Mucosa of descending colon (tissue), 3 donors: Measurements from ENCODE around the gene KCNJ6. TPM values are rescaled to one million over a fixed set of nuclear protein-coding genes. Genes with fewer than 3 reads are reported as not detected.

ENCODE experiments used
- ATAC-seq: fragments of 200-7000 bp; cut with Tn5 transposase; one replicate; pipeline ENCODE4 v1.9.1; 2020; ENCODE audit warnings: mild to moderate bottlenecking, moderate library complexity
- DNase-seq, 3 donors: peaks; one replicate each; pipeline ENCODE4 v3.0.0-alpha.2; 2020
- H3K36me3 ChIP-seq: fragments of 200-600 bp; one replicate; pipeline ENCODE4 v1.8.0; 2021; ENCODE audit warnings: low read depth, mild to moderate bottlenecking
- H3K4me1 ChIP-seq: fragments of 200-600 bp; one replicate; pipeline ENCODE4 v1.8.0; 2021; ENCODE audit warnings: low read depth, mild to moderate bottlenecking
- H3K4me3 ChIP-seq: fragments of 200-600 bp; one replicate; pipeline ENCODE4 v1.8.0; 2021; ENCODE audit warnings: mild to moderate bottlenecking
- H3K9me3 ChIP-seq: fragments of 200-600 bp; one replicate; pipeline ENCODE4 v1.8.0; 2021; ENCODE audit warnings: mild to moderate bottlenecking
- CTCF ChIP-seq: fragments of 200-600 bp; IDR thresholded peaks from one replicate; pipeline ENCODE4 v1.8.0; 2022; ENCODE audit warnings: antibody characterized with exemption, mild to moderate bottlenecking
- intact Hi-C, 2 donors: fragments of 100-400 bp; cut with DNase I in 1 of 2; cut with micrococcal nuclease in 1 of 2; formaldehyde crosslinking; loops; one replicate each; pipeline versions ENCODE4 v1.11.0 to v1.11.1; 2022; cut with DNase I, micrococcal nuclease
- total RNA-seq, 3 donors: library from RNA; stranded (reverse); fragmentation: NEBNext Ultra II Directional in 2 of 3; extraction: Animal tissue kit (Norgen Biotek cat#: 25700) in 2 of 3; gene quantifications; one replicate each; pipeline versions ENCODE4 v1.2.1 to v1.2.4, GENCODE V29; 2021 to 2023
- donor health status: DM: no; HTN: no; CAD: no; lungs with moderate emphysema.
- donor health status: DM: no; HTN: no; CAD: no.
- donor health status: DM: no; HTN: yes; CAD: no.

KCNJ6 gene
- total RNA-seq, 3 donors from 2014 or later: 0.09 to 0.19 (median 0.14) TPM

GRCh38 chr21:37804001-37804400 is 112.3 kb downstream of the KCNJ6 start:
- intact Hi-C loops: no loop called here
- ATAC-seq: no peak
- DNase-seq: no peak
- H3K4me3 ChIP-seq: no peak overlapping the region
- H3K36me3 ChIP-seq: no peaks in the 10 kb centered on the region
- no peaks in the 10 kb centered on the region for H3K9me3 ChIP-seq
- TF ChIP-seq CTCF: no peak
- H3K4me1 ChIP-seq: no peaks in the 10 kb centered on the region

- ATAC-seq (no peak), DNase-seq (no peak)
- intact Hi-C loops: no loop called here
- H3K9me3 ChIP-seq: no peaks in the 10 kb centered on the region
- no peak overlapping the region for H3K4me3 ChIP-seq
- no peak for TF ChIP-seq CTCF
- no peaks in the 10 kb centered on the region for H3K36me3 ChIP-seq
- H3K4me1 ChIP-seq: no peaks in the 10 kb centered on the region
Observed at GRCh38 chr21:37803101-37803651, 113.1 kb downstream of the KCNJ6 start.

DNA sequence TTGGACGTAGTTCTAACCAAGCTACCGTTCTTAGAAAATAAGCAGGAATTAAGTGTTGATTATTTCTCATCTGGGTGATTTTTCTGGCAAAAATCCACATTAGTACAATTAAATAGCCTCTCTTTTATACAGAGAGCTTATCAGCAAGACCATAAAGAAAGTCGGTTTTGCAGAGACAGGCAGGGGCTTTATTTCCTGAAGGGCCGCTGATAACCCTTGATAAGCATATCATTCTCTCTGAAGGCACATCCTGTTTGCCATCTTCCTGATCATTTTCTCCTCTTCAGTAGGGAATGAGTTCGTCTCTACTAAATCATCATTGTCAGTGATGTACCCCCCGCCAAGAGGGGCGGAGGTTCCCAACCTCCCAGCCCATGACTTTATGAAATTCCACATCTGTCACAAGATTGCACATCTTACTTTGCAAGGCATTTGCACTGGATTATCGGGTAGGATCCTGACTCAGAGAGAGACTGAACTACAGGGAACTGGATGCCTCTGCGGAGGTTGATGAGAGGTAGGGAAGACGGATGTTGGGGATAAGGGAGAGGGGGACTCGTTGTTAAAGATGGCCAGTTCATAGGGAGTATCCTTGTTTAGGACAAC is 115.7 kb downstream of the KCNJ6 start:
- intact Hi-C loops: no loop called here
- Histone ChIP-seq H3K36me3 (no peaks in the 10 kb centered on the region), H3K4me3 (no peak overlapping the region), H3K4me1 (no peaks in the 10 kb centered on the region), H3K9me3 (no peaks in the 10 kb centered on the region)
- DNase-seq: no peak
- no peak for ATAC-seq
- TF ChIP-seq CTCF: no peak

- no peak for DNase-seq
- intact Hi-C loops: no loop called here
- no peaks in the 10 kb centered on the region for H3K4me1 ChIP-seq
- no peak overlapping the region for H3K4me3 ChIP-seq
- H3K36me3 ChIP-seq: no peaks in the 10 kb centered on the region
- no peaks in the 10 kb centered on the region for H3K9me3 ChIP-seq
- TF ChIP-seq CTCF: no peak
- no peak for ATAC-seq
Observed at GRCh38 chr21:37800057-37800455, 116.2 kb downstream of the KCNJ6 start.

GRCh38 chr21:37799211-37800056 is 116.8 kb downstream of the KCNJ6 start:
- ATAC-seq (no peak), DNase-seq (no peak)
- no peaks in the 10 kb centered on the region for H3K36me3 ChIP-seq
- no peaks in the 10 kb centered on the region for H3K4me1 ChIP-seq
- no peaks in the 10 kb centered on the region for H3K9me3 ChIP-seq
- TF ChIP-seq CTCF: no peak
- H3K4me3 ChIP-seq: no peak overlapping the region
- intact Hi-C loops: no loop called here
